Adrenal gland (tissue), 5 donors: ENCODE results near the gene SPATA16.

ENCODE experiments used
- CTCF ChIP-seq, 6 experiments: fragments of 450-650 bp in 4 of 6; fragments of 200-600 bp in 2 of 6; sonication (generic) in 1 of 6; IDR thresholded peaks; 1 replicate in 5 of 6; 2 replicates in 1 of 6; pipeline versions ENCODE4 v1.5.1 to v1.8.0; 2016 to 2021; ENCODE audit warnings: antibody characterized with exemption in 6 of 6, mild to moderate bottlenecking in 2 of 6, moderate library complexity in 1 of 6
- POLR2A ChIP-seq, 2 donors: fragments of 450-650 bp; IDR thresholded peaks; one replicate each; pipeline ENCODE4 v1.6.1; 2017; ENCODE audit warnings: antibody characterized with exemption in 2 of 2, mild to moderate bottlenecking in 2 of 2, moderate library complexity in 1 of 2
- donor health status: DM: no; HTN: no; CAD: no.

GRCh38 chr3:172972717-172973116 lies 168.3 kb downstream of the SPATA16 start:
- no peak for TF ChIP-seq CTCF (IDR thresholded peaks at IDR 0.05)
- no peak for TF ChIP-seq POLR2A (IDR thresholded peaks at IDR 0.05)
